Muscle of leg (tissue), 11 donors: ENCODE results near the gene MKRN2. TPM values are rescaled to one million over a fixed set of nuclear protein-coding genes. Genes with fewer than 3 reads are reported as not detected.
"Not testable (repeated sequence)": the region's sequence is repeated elsewhere in the genome, so short reads cannot be mapped to it uniquely, and the experiment has no call there.

Experiments
- DNase-seq: peaks from one replicate; pipeline ENCODE4 v3.0.0; 2013
- H3K27ac ChIP-seq: one replicate; pipeline ENCODE4 v1.5.1; 2013; ENCODE audit warnings: mild to moderate bottlenecking, low read length, control low read depth
- H3K27me3 ChIP-seq: one replicate; pipeline ENCODE4 v1.6.1; 2013; ENCODE audit warnings: low read length; ENCODE audit not compliant: control insufficient read depth, insufficient read depth
- H3K36me3 ChIP-seq: one replicate; pipeline ENCODE4 v1.6.1; 2013; ENCODE audit warnings: low read length; ENCODE audit not compliant: control insufficient read depth, insufficient read depth
- H3K4me1 ChIP-seq: one replicate; pipeline ENCODE4 v1.6.1; 2013; ENCODE audit warnings: low read length; ENCODE audit not compliant: control insufficient read depth, insufficient read depth
- H3K4me3 ChIP-seq: one replicate; pipeline ENCODE4 v1.5.1; 2013; ENCODE audit warnings: low read length, control low read depth
- H3K9me3 ChIP-seq: replicated peaks from 2 replicates; pipeline ENCODE4 v1.6.1; 2013; ENCODE audit warnings: low read depth, low read length; ENCODE audit not compliant: control insufficient read depth
- WGBS: methylation state at CpG from one replicate; pipeline ENCODE4 v1.1.5; 2013; ENCODE audit warnings: missing lambda C conversion rate; ENCODE audit not compliant: insufficient coverage; 5-methylcytosine and 5-hydroxymethylcytosine counted together
- polyA plus RNA-seq, 8 donors: library from polyadenylated mRNA; unstranded; fragments of 120-200 nt; gene quantifications; one replicate each; pipeline versions ENCODE4 v1.2.1 to v1.2.3, GENCODE V29; 2013; ENCODE audit warnings: inconsistent platforms in 1 of 8, low replicate concordance in 1 of 8; ENCODE audit not compliant: insufficient read length in 8 of 8, insufficient read depth in 1 of 8
- total RNA-seq: library from RNA; stranded (reverse); fragments of 120-200 nt; gene quantifications from one replicate; pipeline ENCODE4 v1.2.4, GENCODE V29; 2013

The MKRN2 gene
- total and polyA plus RNA-seq, 9 donors: 24.1 to 33.2 (median 29.1) TPM

GRCh38 chr3:12518261-12519028 is 38.4 kb upstream of the MKRN2 start:
- Histone ChIP-seq H3K9me3 (peaks cover 3% of the 10 kb centered on the region), H3K27ac (peak overlapping the region; percentile 70), H3K36me3 (peaks cover 15% of the 10 kb centered on the region), H3K27me3 (no peaks in the 10 kb centered on the region), H3K4me1 (peaks cover 11% of the 10 kb centered on the region), H3K4me3 (no peak overlapping the region)
- peak; percentile 15 for DNase-seq
- WGBS: 70% methylated on average over 5 of the region's 6 CpGs

- Histone ChIP-seq H3K36me3 (peaks cover 16% of the 10 kb centered on the region), H3K4me3 (no peak overlapping the region)
Measured at GRCh38 chr3:12521010-12521409, 35.9 kb upstream of the MKRN2 start.

GRCh38 chr3:12522721-12523120 is 34.2 kb upstream of the MKRN2 start:
- peaks cover 18% of the 10 kb centered on the region for H3K36me3 ChIP-seq
- peaks cover 3% of the 10 kb centered on the region for H3K9me3 ChIP-seq
- peaks cover 5% of the 10 kb centered on the region for H3K4me1 ChIP-seq
- no peak overlapping the region for H3K4me3 ChIP-seq
- no CpG with 5 or more reads among the region's 1 CpG for WGBS
- H3K27ac ChIP-seq: no peak overlapping the region
- DNase-seq: no peak
- no peaks in the 10 kb centered on the region for H3K27me3 ChIP-seq

More at GRCh38 chr3:12521010-12521409, 35.9 kb upstream of the MKRN2 start:
- peaks cover 3% of the 10 kb centered on the region for H3K9me3 ChIP-seq
- WGBS: 100% methylated on average over 1 of the region's 2 CpGs
- H3K27ac ChIP-seq: no peak overlapping the region
- H3K27me3 ChIP-seq: no peaks in the 10 kb centered on the region
- no peak for DNase-seq
- H3K4me1 ChIP-seq: peaks cover 5% of the 10 kb centered on the region

- no peaks in the 10 kb centered on the region for H3K27me3 ChIP-seq
- peaks cover 31% of the 10 kb centered on the region for H3K36me3 ChIP-seq
- no peak for DNase-seq
- H3K27ac ChIP-seq: peak overlapping the region; percentile 74
- no peak overlapping the region for H3K4me3 ChIP-seq
- 40% methylated on average over 1 of the region's 3 CpGs for WGBS
- no peaks in the 10 kb centered on the region for H3K9me3 ChIP-seq
- peaks cover 2% of the 10 kb centered on the region for H3K4me1 ChIP-seq
Measured at GRCh38 chr3:12527757-12528143, 29.1 kb upstream of the MKRN2 start.

GRCh38 chr3:12532182-12532581 is 24.7 kb upstream of the MKRN2 start:
- Histone ChIP-seq H3K9me3 (no peaks in the 10 kb centered on the region), H3K4me3 (no peak overlapping the region), H3K4me1 (peaks cover 2% of the 10 kb centered on the region), H3K27ac (no peak overlapping the region), H3K36me3 (peaks cover 30% of the 10 kb centered on the region), H3K27me3 (no peaks in the 10 kb centered on the region)
- WGBS: 88% methylated on average over 2 of the region's 5 CpGs
- no peak for DNase-seq

- Histone ChIP-seq H3K9me3 (no peaks in the 10 kb centered on the region), H3K27me3 (no peaks in the 10 kb centered on the region), H3K4me1 (no peaks in the 10 kb centered on the region), H3K36me3 (peaks cover 20% of the 10 kb centered on the region), H3K27ac (no peak overlapping the region), H3K4me3 (no peak overlapping the region)
- DNase-seq: no peak
- 76% methylated on average over 3 of the region's 6 CpGs for whole genome bisulfite sequencing
Measured at GRCh38 chr3:12536423-12536822, 20.5 kb upstream of the MKRN2 start.

GRCh38 chr3:12541625-12542024 is 15.3 kb upstream of the MKRN2 start:
- DNase-seq: no peak
- H3K27ac ChIP-seq: no peak overlapping the region
- no peaks in the 10 kb centered on the region for H3K27me3 ChIP-seq
- WGBS: no CpG with 5 or more reads among the region's 8 CpGs
- H3K9me3 ChIP-seq: no peaks in the 10 kb centered on the region
- no peaks in the 10 kb centered on the region for H3K4me1 ChIP-seq
- peaks cover 7% of the 10 kb centered on the region for H3K36me3 ChIP-seq
- no peak overlapping the region for H3K4me3 ChIP-seq

- not testable (repeated sequence) for H3K27me3 ChIP-seq, H3K9me3 ChIP-seq, DNase-seq, H3K36me3 ChIP-seq, H3K4me3 ChIP-seq, H3K4me1 ChIP-seq, H3K27ac ChIP-seq
- WGBS: 62% methylated on average over 3 of the region's 12 CpGs
Measured at GRCh38 chr3:12543497-12543896, 13.4 kb upstream of the MKRN2 start.

- no peaks in the 10 kb centered on the region for H3K27me3 ChIP-seq
- no peak for DNase-seq
- H3K36me3 ChIP-seq: peaks cover 5% of the 10 kb centered on the region
- H3K27ac ChIP-seq: no peak overlapping the region
- H3K4me3 ChIP-seq: no peak overlapping the region
- H3K9me3 ChIP-seq: no peaks in the 10 kb centered on the region
- 58% methylated on average over 5 of the region's 11 CpGs for WGBS
- no peaks in the 10 kb centered on the region for H3K4me1 ChIP-seq
Measured at GRCh38 chr3:12544652-12545472, 12.0 kb upstream of the MKRN2 start.

GRCh38 chr3:12545473-12545791 is 11.5 kb upstream of the MKRN2 start, which contains the start of gene MKRN2OS:
Gene MKRN2OS (minus strand): TSS chr3:12545499. CDS start chr3:12545464, 35 bp downstream.
- no peak for DNase-seq
- Histone ChIP-seq H3K27me3 (no peaks in the 10 kb centered on the region), H3K4me3 (no peak within 1 kb of the TSS), H3K4me1 (no peaks in the 10 kb centered on the region), H3K9me3 (no peaks in the 10 kb centered on the region), H3K36me3 (no peaks in the 10 kb centered on the region), H3K27ac (no peak within 1 kb of the TSS)
- WGBS: 60% methylated on average over 1 of the region's 4 CpGs
